ENCODE measurements around the gene RPS6KA5.

DNA sequence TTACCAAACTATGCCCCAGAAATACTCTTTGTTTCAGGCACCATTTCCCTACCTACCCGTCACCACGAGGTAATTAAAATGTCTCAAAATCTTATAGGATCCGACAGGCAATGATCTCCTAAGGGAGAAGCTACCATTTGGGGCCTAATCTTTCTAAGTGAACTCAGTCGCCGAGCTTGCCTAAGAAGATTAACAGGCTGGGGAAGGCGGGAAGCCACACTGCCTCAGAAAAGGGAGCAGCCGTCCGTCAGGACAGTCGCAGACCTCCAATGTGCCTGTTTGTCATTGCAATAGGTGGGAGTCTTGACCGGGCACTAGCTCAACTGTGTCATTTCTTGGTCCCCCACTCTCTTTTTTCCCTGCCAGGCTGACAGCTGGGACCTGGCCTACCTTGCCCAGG is 248.8 kb downstream of the RPS6KA5 start:
- TF ChIP-seq MAFK (IDR thresholded peaks at IDR 0.05; ENCODE audit: partially characterized antibody) (no peak), POLR2A (IDR thresholded peaks at IDR 0.05; ENCODE audit: low read length) (no peak), BHLHE40 (IDR thresholded peaks at IDR 0.05; ENCODE audit: low read depth, low read length) (no peak), CHD4 (IDR thresholded peaks at IDR 0.05; ENCODE audit: borderline replicate concordance) (no peak), GATA3 (IDR thresholded peaks at IDR 0.05; ENCODE audit: borderline replicate concordance) (no peak), ZNF302 (CRISPR knock-in tag; IDR thresholded peaks at IDR 0.05) (no peak), CHD2 (IDR thresholded peaks at IDR 0.05; ENCODE audit: low read length, partially characterized antibody) (no peak), RCOR1 (IDR thresholded peaks at IDR 0.05; ENCODE audit: low read depth, low read length) (no peak), CBX2 (IDR thresholded peaks at IDR 0.05; ENCODE audit: borderline replicate concordance, low read depth) (no peak), SREBF2 (IDR thresholded peaks at IDR 0.05) (no peak), TFCP2L1 (CRISPR knock-in tag; IDR thresholded peaks at IDR 0.05) (no peak), RAD21 (conservative IDR thresholded peaks at IDR 0.05 in 1 of 2, IDR thresholded peaks at IDR 0.05 in 1 of 2) (no peak)
- TF ChIP-seq, protein P1, sequence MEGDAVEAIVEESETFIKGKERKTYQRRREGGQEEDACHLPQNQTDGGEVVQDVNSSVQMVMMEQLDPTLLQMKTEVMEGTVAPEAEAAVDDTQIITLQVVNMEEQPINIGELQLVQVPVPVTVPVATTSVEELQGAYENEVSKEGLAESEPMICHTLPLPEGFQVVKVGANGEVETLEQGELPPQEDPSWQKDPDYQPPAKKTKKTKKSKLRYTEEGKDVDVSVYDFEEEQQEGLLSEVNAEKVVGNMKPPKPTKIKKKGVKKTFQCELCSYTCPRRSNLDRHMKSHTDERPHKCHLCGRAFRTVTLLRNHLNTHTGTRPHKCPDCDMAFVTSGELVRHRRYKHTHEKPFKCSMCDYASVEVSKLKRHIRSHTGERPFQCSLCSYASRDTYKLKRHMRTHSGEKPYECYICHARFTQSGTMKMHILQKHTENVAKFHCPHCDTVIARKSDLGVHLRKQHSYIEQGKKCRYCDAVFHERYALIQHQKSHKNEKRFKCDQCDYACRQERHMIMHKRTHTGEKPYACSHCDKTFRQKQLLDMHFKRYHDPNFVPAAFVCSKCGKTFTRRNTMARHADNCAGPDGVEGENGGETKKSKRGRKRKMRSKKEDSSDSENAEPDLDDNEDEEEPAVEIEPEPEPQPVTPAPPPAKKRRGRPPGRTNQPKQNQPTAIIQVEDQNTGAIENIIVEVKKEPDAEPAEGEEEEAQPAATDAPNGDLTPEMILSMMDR (IDR thresholded peaks at IDR 0.05) = no peak
- TF ChIP-seq, protein P2, sequence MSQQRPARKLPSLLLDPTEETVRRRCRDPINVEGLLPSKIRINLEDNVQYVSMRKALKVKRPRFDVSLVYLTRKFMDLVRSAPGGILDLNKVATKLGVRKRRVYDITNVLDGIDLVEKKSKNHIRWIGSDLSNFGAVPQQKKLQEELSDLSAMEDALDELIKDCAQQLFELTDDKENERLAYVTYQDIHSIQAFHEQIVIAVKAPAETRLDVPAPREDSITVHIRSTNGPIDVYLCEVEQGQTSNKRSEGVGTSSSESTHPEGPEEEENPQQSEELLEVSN (IDR thresholded peaks at IDR 0.05; ENCODE audit: borderline replicate concordance, low read depth) = no peak
